Measurements from ENCODE around the gene E2F2.
A peak's percentile ranks its signal among the peaks of the same experiment; 100 is the strongest.

E2F2 gene

GRCh38 chr1:23530747-23531561 lies at the start of gene E2F2:
E2F2 (minus strand) TSS chr1:23531233; CDS start chr1:23530793, 440 bp downstream.
- DNase-seq: peak; percentile 66 to 71

- no peak for DNase-seq
Measured at GRCh38 chr1:23578997-23579363, 47.9 kb upstream of the E2F2 start.

- DNase-seq: no peak
Measured at GRCh38 chr1:23578311-23578996, 47.4 kb upstream of the E2F2 start.

- DNase-seq: peak in 1 of 2 donors; percentile 31
Measured at GRCh38 chr1:23577056-23578004, 46.3 kb upstream of the E2F2 start.

GRCh38 chr1:23576338-23577055 lies 45.5 kb upstream of the E2F2 start:
- DNase-seq: no peak

- DNase-seq: no peak
Measured at GRCh38 chr1:23575226-23575810, 44.3 kb upstream of the E2F2 start.

- DNase-seq: no peak
Measured at GRCh38 chr1:23574265-23574754, 43.3 kb upstream of the E2F2 start.

GRCh38 chr1:23573574-23574182 lies 42.6 kb upstream of the E2F2 start:
- DNase-seq: no peak

- no peak for DNase-seq
Measured at GRCh38 chr1:23571465-23571864, 40.4 kb upstream of the E2F2 start.

- no peak for DNase-seq
Measured at GRCh38 chr1:23570001-23570691, 39.1 kb upstream of the E2F2 start.

- DNase-seq: no peak
Measured at GRCh38 chr1:23568608-23569383, 37.8 kb upstream of the E2F2 start.

GRCh38 chr1:23567996-23568607 lies 37.1 kb upstream of the E2F2 start:
- no peak for DNase-seq

- DNase-seq: no peak
Measured at GRCh38 chr1:23567629-23567995, 36.6 kb upstream of the E2F2 start.

- DNase-seq: no peak
Measured at GRCh38 chr1:23566304-23566703, 35.3 kb upstream of the E2F2 start.

GRCh38 chr1:23565776-23566175 lies 34.7 kb upstream of the E2F2 start:
- DNase-seq: no peak

GRCh38 chr1:23564529-23565122 lies 33.6 kb upstream of the E2F2 start:
- no peak for DNase-seq

GRCh38 chr1:23563755-23564374 lies 32.8 kb upstream of the E2F2 start:
- no peak for DNase-seq

- no peak for DNase-seq
Measured at GRCh38 chr1:23563003-23563402, 32.0 kb upstream of the E2F2 start.
